B cell (primary cell): ENCODE measurements around the gene CBLN4. TPM values are rescaled to one million over a fixed set of nuclear protein-coding genes. Genes with fewer than 3 reads are reported as not detected.

Experiments used
- ATAC-seq: fragments of 200-7000 bp; cut with Tn5 transposase; one replicate; pipeline ENCODE4 v1.10.0; 2021; ENCODE audit warnings: low read depth, mild to moderate bottlenecking, moderate number of reproducible peaks, moderate library complexity
- CTCF ChIA-PET: fragments of 350-600 bp; sonication (Branson Sonifier 250); formaldehyde crosslinking; loops from one replicate; lab custom pipeline; 2021; ENCODE audit warnings: antibody characterized with exemption, inconsistent platforms; lab: Charles Lee
- POLR2A ChIA-PET: fragments of 350-600 bp; sonication (Branson Sonifier 250); formaldehyde crosslinking; loops from one replicate; lab custom pipeline; 2021; ENCODE audit warnings: antibody characterized with exemption; lab: Charles Lee
- DNase-seq: peaks from one replicate; pipeline ENCODE4 v3.0.0; 2013
- H2AFZ ChIP-seq: 2 replicates; pipeline ENCODE4 v1.6.1; 2012; ENCODE audit warnings: mild to moderate bottlenecking, low read depth, low read length; ENCODE audit not compliant: insufficient read depth, poor library complexity, severe bottlenecking
- H3K27ac ChIP-seq, 2 donors: 1 replicate in 1 of 2; 2 replicates in 1 of 2; pipeline ENCODE4 v1.5.1; 2012 to 2013; ENCODE audit warnings: low read length in 2 of 2, mild to moderate bottlenecking in 2 of 2, moderate library complexity in 1 of 2
- H3K27me3 ChIP-seq, 4 experiments: fragments of 200-600 bp in 1 of 4; sonication (generic) in 1 of 4; replicated peaks in 1 of 4; 1 replicate in 2 of 4; 2 replicates in 2 of 4; pipeline versions ENCODE4 v1.6.1 to v1.7.0; 2013 to 2016; ENCODE audit warnings: low read length in 3 of 4, mild to moderate bottlenecking in 2 of 4, mixed read lengths in 1 of 4, moderate library complexity in 1 of 4; ENCODE audit not compliant: insufficient read depth in 4 of 4, control insufficient read depth in 3 of 4; ENCODE audit errors: control extremely low read depth in 1 of 4
- H3K36me3 ChIP-seq, 2 experiments: replicated peaks in 1 of 2; 1 replicate in 1 of 2; 2 replicates in 1 of 2; pipeline versions ENCODE4 v1.6.1 to v1.7.1; 2013; ENCODE audit warnings: low read length in 1 of 2; ENCODE audit not compliant: insufficient read depth in 2 of 2, control insufficient read depth in 1 of 2; ENCODE audit errors: control extremely low read depth in 1 of 2, extremely low read depth in 1 of 2
- H3K4me1 ChIP-seq, 2 donors: fragments of 200-600 bp in 1 of 2; sonication (generic) in 1 of 2; 1 replicate in 1 of 2; 2 replicates in 1 of 2; pipeline versions ENCODE4 v1.5.1 to v1.6.1; 2013 to 2017; ENCODE audit warnings: low read length in 2 of 2; ENCODE audit not compliant: control insufficient read depth in 2 of 2, insufficient read depth in 2 of 2
- H3K4me2 ChIP-seq: replicated peaks from 2 replicates; pipeline ENCODE3; 2012; ENCODE audit warnings: mild to moderate bottlenecking, low read depth, low read length; ENCODE audit not compliant: poor library complexity, severe bottlenecking
- H3K4me3 ChIP-seq, 5 experiments: fragments of 200-600 bp in 1 of 5; sonication (generic) in 1 of 5; 1 replicate in 3 of 5; 2 replicates in 2 of 5; pipeline versions ENCODE4 v1.5.1 to v1.7.0; 2011 to 2016; ENCODE audit warnings: low read length in 4 of 5, mild to moderate bottlenecking in 4 of 5, low read depth in 2 of 5, control low read depth in 1 of 5, moderate library complexity in 1 of 5; ENCODE audit not compliant: insufficient read depth in 1 of 5; ENCODE audit errors: control extremely low read depth in 1 of 5, extremely low read depth in 1 of 5
- H3K79me2 ChIP-seq: fragments of 200-600 bp; sonication (generic); one replicate; pipeline ENCODE4 v1.6.0; 2016; ENCODE audit warnings: low read length; ENCODE audit not compliant: control insufficient read depth, insufficient read depth
- H3K9ac ChIP-seq: fragments of 200-600 bp; sonication (generic); 2 replicates; pipeline ENCODE4 v1.6.1; 2017; ENCODE audit warnings: mild to moderate bottlenecking, low read length, moderate library complexity
- H3K9me3 ChIP-seq, 3 donors: one replicate each; pipeline versions ENCODE4 v1.6.1 to v1.7.1; 2013; ENCODE audit warnings: low read length in 2 of 3; ENCODE audit not compliant: control insufficient read depth in 2 of 3, insufficient read depth in 1 of 3; ENCODE audit errors: control extremely low read depth in 1 of 3
- H4K20me1 ChIP-seq: 2 replicates; pipeline ENCODE4 v1.6.0; 2012; ENCODE audit warnings: mild to moderate bottlenecking, low read length; ENCODE audit not compliant: insufficient read depth, control insufficient read depth, poor library complexity, severe bottlenecking
- H3K27ac Mint-ChIP-seq: one replicate; pipeline ENCODE4 v1.8.0; 2021; ENCODE audit warnings: mixed read lengths
- H3K27me3 Mint-ChIP-seq: one replicate; pipeline ENCODE4 v1.8.0; 2021; ENCODE audit warnings: mixed read lengths
- H3K4me1 Mint-ChIP-seq: one replicate; pipeline ENCODE4 v1.8.0; 2021; ENCODE audit warnings: mixed read lengths
- H3K4me3 Mint-ChIP-seq: one replicate; pipeline ENCODE4 v1.8.0; 2021; ENCODE audit warnings: mixed read lengths
- H3K9me3 Mint-ChIP-seq: one replicate; pipeline ENCODE4 v1.8.0; 2022; ENCODE audit warnings: mixed read lengths; ENCODE audit not compliant: insufficient read depth
- CTCF ChIP-seq: fragments of 200-600 bp; IDR thresholded peaks from one replicate; pipeline ENCODE4 v1.8.0; 2022; ENCODE audit warnings: antibody characterized with exemption, mild to moderate bottlenecking
- EZH2 ChIP-seq: IDR thresholded peaks from 2 replicates; pipeline ENCODE4 v1.6.1; 2012; ENCODE audit warnings: borderline replicate concordance, low read depth, mild to moderate bottlenecking, moderate library complexity, low read length; ENCODE audit not compliant: insufficient read depth, poor library complexity, severe bottlenecking
- WGBS: methylation state at CpG from one replicate; pipeline ENCODE4 v1.1.5; 2013; ENCODE audit warnings: missing lambda C conversion rate; ENCODE audit not compliant: insufficient coverage; 5-methylcytosine and 5-hydroxymethylcytosine counted together
- intact Hi-C: fragments of 100-400 bp; cut with micrococcal nuclease; formaldehyde crosslinking; loops from one replicate; pipeline ENCODE4 v1.10.0; 2022
- polyA plus RNA-seq: library from polyadenylated mRNA; depleted of rRNA; stranded (reverse); fragments of >200 nt; gene quantifications from 2 replicates; pipeline ENCODE4 v1.2.3, GENCODE V29; 2012
- total RNA-seq, 2 donors: library from RNA; stranded (reverse); fragments of 120-200 nt in 1 of 2; gene quantifications; 1 replicate in 1 of 2; 2 replicates in 1 of 2; pipeline versions ENCODE4 v1.2.3 to v1.2.4, GENCODE V29; 2013 to 2022

Gene CBLN4
- total and polyA plus RNA-seq, 2 donors (not counting 1 experiment from before 2014, with no cell fraction given): not detected

DNA sequence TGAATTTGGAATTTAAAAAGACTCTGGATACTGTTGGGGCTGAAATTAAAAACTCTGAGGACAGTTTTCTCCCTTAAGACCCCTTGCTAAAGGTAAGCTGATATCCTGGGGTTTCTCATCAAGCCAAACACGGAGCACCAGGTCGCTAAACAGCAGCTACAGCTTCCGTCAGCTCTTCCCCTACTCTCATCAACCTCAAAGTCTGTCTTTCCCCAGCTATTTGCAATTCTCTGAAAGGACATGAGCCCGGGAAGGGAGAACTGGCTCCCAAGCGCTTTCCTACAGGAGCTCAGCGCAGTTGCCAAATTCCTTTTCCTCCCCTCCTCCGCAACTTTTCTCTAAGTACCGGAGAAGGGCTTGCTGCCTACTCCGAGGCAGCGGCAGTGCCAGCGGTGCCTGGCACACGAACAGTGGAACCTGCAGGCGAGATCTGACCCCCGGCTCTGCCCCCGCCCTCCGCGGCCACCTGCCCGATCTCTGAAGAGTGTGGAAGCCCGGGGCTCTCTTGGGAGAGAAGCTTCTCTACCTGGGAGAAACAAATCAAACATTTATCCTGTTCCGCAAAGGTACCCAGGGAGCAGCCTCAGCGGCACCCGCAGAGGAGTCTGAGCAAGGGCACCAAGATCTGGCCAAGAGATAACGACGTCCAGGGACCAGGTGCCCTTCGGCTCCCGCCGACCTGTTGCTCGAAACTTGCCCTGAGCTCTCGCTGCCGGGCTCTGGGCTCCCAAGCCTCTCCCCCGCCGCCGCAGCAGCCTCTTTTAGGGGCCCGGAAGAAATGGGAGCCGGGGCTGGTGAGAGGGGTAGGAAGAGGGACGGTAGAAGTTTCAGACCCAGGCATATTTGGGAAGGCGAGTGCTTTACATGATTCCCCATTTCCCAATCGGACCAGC lies 2.2 kb downstream of the CBLN4 start:
- Histone ChIP-seq H3K27me3 (peaks cover 0 to 27% (median 0%) of the 10 kb centered on the region in 4 experiments), H3K79me2 (no peaks in the 10 kb centered on the region), H3K9me3 (peaks cover 0 to 25% (median 0%) of the 10 kb centered on the region in 3 donors), H4K20me1 (no peaks in the 10 kb centered on the region), H3K4me3 (no peak overlapping the region), H3K4me1 (no peaks in the 10 kb centered on the region), H3K36me3 (no peaks in the 10 kb centered on the region), H3K27ac (no peak overlapping the region), H2AFZ (no peak overlapping the region), H3K4me2 (no peak overlapping the region), H3K9ac (no peak overlapping the region)
- Mint-ChIP-seq H3K9me3 (no peaks in the 10 kb centered on the region), H3K27me3 (peaks cover 15% of the 10 kb centered on the region), H3K4me1 (no peaks in the 10 kb centered on the region), H3K4me3 (no peak overlapping the region), H3K27ac (no peak overlapping the region)
- intact Hi-C loops: no loop called here
- CTCF ChIA-PET: no interaction called here
- DNase-seq (no peak), ATAC-seq (no peak)
- POLR2A ChIA-PET: no interaction called here
- TF ChIP-seq EZH2: no peak
- no peak for TF ChIP-seq CTCF
- 12% methylated on average over 34 of the region's 38 CpGs for WGBS

DNA sequence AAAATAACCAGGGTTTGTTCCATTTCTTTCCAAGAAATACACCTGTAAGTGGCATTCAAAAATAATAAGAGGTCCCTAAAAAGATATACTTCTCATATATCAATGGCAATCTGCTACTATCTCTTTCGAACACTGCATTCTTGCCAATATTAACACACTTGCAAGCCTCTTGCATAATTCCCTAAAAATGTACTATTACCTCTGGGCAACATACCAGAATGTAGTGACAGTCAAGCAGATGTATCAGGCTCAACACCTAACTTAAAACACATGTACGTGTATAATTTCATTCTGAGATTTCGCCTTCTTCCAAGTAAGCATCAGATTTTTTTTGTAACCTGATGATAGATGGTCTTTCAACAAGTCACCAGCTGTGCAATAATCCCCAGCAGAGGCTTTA lies 3.4 kb downstream of the CBLN4 start:
- no peak overlapping the region for H3K4me3 Mint-ChIP-seq

More for the DNA sequence above, 3.4 kb downstream of the CBLN4 start:
- ChIA-PET POLR2A (no interaction called here), CTCF (no interaction called here)
- peaks cover 0 to 27% (median 0%) of the 10 kb centered on the region in 4 experiments for H3K27me3 ChIP-seq
- ATAC-seq (no peak), DNase-seq (no peak)
- peaks cover 0 to 25% (median 0%) of the 10 kb centered on the region in 3 donors for H3K9me3 ChIP-seq
- H3K9ac ChIP-seq: no peak overlapping the region
- no peaks in the 10 kb centered on the region for H3K79me2 ChIP-seq
- H3K4me1 ChIP-seq: no peaks in the 10 kb centered on the region
- no peaks in the 10 kb centered on the region for H3K36me3 ChIP-seq
- WGBS: 83% methylated on average over 1 of the region's 3 CpGs
- no peak overlapping the region for H3K4me3 ChIP-seq
- TF ChIP-seq EZH2: no peak
- no peak for TF ChIP-seq CTCF
- H3K4me2 ChIP-seq: no peak overlapping the region
- Mint-ChIP-seq H3K27me3 (peaks cover 15% of the 10 kb centered on the region), H3K4me1 (no peaks in the 10 kb centered on the region), H3K9me3 (no peaks in the 10 kb centered on the region), H3K27ac (no peak overlapping the region)
- H3K27ac ChIP-seq: no peak overlapping the region
- H4K20me1 ChIP-seq: no peaks in the 10 kb centered on the region
- intact Hi-C loops: no loop called here
- no peak overlapping the region for H2AFZ ChIP-seq
